Natural killer cell (primary cell): ENCODE results near the gene MAN1A2. TPM values are rescaled to one million over a fixed set of nuclear protein-coding genes. Genes with fewer than 3 reads are reported as not detected.

Experiments used
- ATAC-seq, 3 donors: fragments of 150-1000 bp in 2 of 3; fragments of 200-7000 bp in 1 of 3; cut with Tn5 transposase; 1 replicate in 1 of 3; 2 replicates in 2 of 3; pipeline ENCODE4 v1.10.0; 2021; ENCODE audit warnings: mild to moderate bottlenecking in 2 of 3, moderate library complexity in 2 of 3
- DNase-seq, 2 donors: peaks; one replicate each; pipeline versions ENCODE4 v3.0.0 to v3.0.0-alpha.2; 2013 to 2021; ENCODE audit warnings: mixed read lengths in 1 of 2
- H3K27ac ChIP-seq: one replicate; pipeline ENCODE4 v1.5.1; 2013; ENCODE audit warnings: mild to moderate bottlenecking, low read length
- H3K27me3 ChIP-seq: one replicate; pipeline ENCODE4 v1.6.1; 2013; ENCODE audit warnings: low read length; ENCODE audit not compliant: control insufficient read depth, insufficient read depth
- H3K36me3 ChIP-seq: one replicate; pipeline ENCODE4 v1.6.1; 2013; ENCODE audit warnings: low read length; ENCODE audit not compliant: control insufficient read depth, insufficient read depth
- H3K4me1 ChIP-seq: one replicate; pipeline ENCODE4 v1.6.1; 2013; ENCODE audit warnings: low read length; ENCODE audit not compliant: control insufficient read depth, insufficient read depth
- H3K4me3 ChIP-seq: one replicate; pipeline ENCODE4 v1.5.1; 2013; ENCODE audit warnings: low read length
- H3K9me3 ChIP-seq: one replicate; pipeline ENCODE4 v1.6.1; 2013; ENCODE audit warnings: low read length; ENCODE audit not compliant: control insufficient read depth, insufficient read depth
- H3K27ac Mint-ChIP-seq, 2 donors: one replicate each; pipeline ENCODE4 v1.8.0; 2022; ENCODE audit warnings: mild to moderate bottlenecking in 2 of 2, mixed read lengths in 2 of 2, moderate library complexity in 1 of 2
- H3K27me3 Mint-ChIP-seq, 2 donors: one replicate each; pipeline ENCODE4 v1.8.0; 2022; ENCODE audit warnings: low read depth in 2 of 2, mixed read lengths in 2 of 2
- H3K36me3 Mint-ChIP-seq: one replicate; pipeline ENCODE4 v1.8.0; 2022; ENCODE audit warnings: mixed read lengths
- H3K4me1 Mint-ChIP-seq, 2 donors: one replicate each; pipeline ENCODE4 v1.8.0; 2022; ENCODE audit warnings: mixed read lengths in 2 of 2
- H3K4me3 Mint-ChIP-seq: one replicate; pipeline ENCODE4 v1.8.0; 2022; ENCODE audit warnings: mild to moderate bottlenecking, moderate library complexity, mixed read lengths
- H3K9me3 Mint-ChIP-seq, 2 donors: one replicate each; pipeline ENCODE4 v1.8.0; 2022; ENCODE audit warnings: mixed read lengths in 2 of 2
- CTCF ChIP-seq: fragments of 200-600 bp; IDR thresholded peaks from one replicate; pipeline ENCODE4 v1.8.0; 2022; ENCODE audit warnings: antibody characterized with exemption
- WGBS: methylation state at CpG from one replicate; pipeline ENCODE4 v1.1.7; 2013; ENCODE audit warnings: missing lambda C conversion rate; ENCODE audit not compliant: insufficient coverage; 5-methylcytosine and 5-hydroxymethylcytosine counted together
- intact Hi-C: fragments of 100-400 bp; cut with micrococcal nuclease; formaldehyde crosslinking; loops from one replicate; pipeline ENCODE4 v1.14.2; 2022
- total RNA-seq, 4 donors: library from RNA; stranded (reverse); fragments of 120-200 nt in 1 of 4; gene quantifications; one replicate each; pipeline versions ENCODE4 v1.2.3 to v1.2.4, GENCODE V29; 2013 to 2022

Gene MAN1A2
- total RNA-seq, 3 donors from 2014 or later (not counting 1 experiment from before 2014, with no cell fraction given): 75.5 to 90.0 (median 87.1) TPM

GRCh38 chr1:117573386-117574023 is 206.3 kb downstream of the MAN1A2 start:
- ATAC-seq (no peak), DNase-seq (peak in 1 of 2 donors; percentile 15)
- H3K4me3 Mint-ChIP-seq: no peak overlapping the region
- H3K27ac Mint-ChIP-seq: no peak overlapping the region
- no peaks in the 10 kb centered on the region for H3K36me3 Mint-ChIP-seq
- Histone ChIP-seq H3K27me3 (no peaks in the 10 kb centered on the region), H3K4me1 (peaks cover 15% of the 10 kb centered on the region), H3K27ac (no peak overlapping the region), H3K9me3 (no peaks in the 10 kb centered on the region), H3K4me3 (no peak overlapping the region), H3K36me3 (no peaks in the 10 kb centered on the region)
- no peak for TF ChIP-seq CTCF
- WGBS: 88% methylated on average over 10 of the region's 10 CpGs
- peaks cover 0 to 6% of the 10 kb centered on the region in 2 donors for H3K27me3 Mint-ChIP-seq
- H3K4me1 Mint-ChIP-seq: peaks cover 15 to 18% of the 10 kb centered on the region in 2 donors
- intact Hi-C loops: no loop called here
- H3K9me3 Mint-ChIP-seq: no peaks in the 10 kb centered on the region

DNA sequence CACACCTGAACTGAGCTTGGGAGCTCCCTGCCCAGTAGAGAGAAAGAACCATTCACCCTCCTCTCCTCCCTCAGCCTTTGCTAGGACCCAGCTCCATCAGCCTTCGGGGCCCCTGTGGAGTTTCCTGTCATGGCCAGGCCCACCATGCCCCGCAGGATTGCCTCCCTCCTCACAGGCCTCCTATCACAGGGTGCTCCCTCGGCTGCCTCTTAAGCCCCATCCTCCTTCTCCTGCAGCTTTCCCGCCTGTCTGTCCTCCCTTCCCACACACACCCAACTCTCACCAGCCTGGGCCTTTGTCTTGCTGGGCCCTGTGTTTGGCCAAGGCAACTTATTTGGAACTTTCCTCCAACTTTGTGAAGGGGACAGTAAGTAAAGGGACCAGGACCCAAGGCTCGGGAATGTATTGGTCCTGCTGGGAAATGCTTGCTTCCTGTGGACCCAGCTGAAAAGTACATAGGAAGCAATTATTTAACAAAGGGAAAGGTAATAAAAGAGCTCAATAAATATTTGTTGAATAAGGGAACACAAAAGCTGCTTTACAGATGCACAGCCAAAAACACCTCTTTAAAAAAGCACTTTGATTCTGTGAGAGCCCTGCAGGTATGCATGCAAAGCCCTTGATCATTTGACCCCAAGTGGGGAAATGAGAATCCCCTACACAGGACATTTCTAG is 207.0 kb downstream of the MAN1A2 start:
- Mint-ChIP-seq H3K9me3 (no peaks in the 10 kb centered on the region), H3K4me3 (no peak overlapping the region), H3K27ac (no peak overlapping the region), H3K36me3 (no peaks in the 10 kb centered on the region), H3K4me1 (peaks cover 15 to 18% of the 10 kb centered on the region in 2 donors), H3K27me3 (peaks cover 0 to 6% of the 10 kb centered on the region in 2 donors)
- intact Hi-C loops: no loop called here
- ATAC-seq (no peak), DNase-seq (no peak)
- peaks cover 15% of the 10 kb centered on the region for H3K4me1 ChIP-seq
- 93% methylated on average over 5 of the region's 5 CpGs for WGBS
- no peak overlapping the region for H3K27ac ChIP-seq
- H3K4me3 ChIP-seq: no peak overlapping the region
- H3K9me3 ChIP-seq: no peaks in the 10 kb centered on the region
- no peaks in the 10 kb centered on the region for H3K36me3 ChIP-seq
- no peaks in the 10 kb centered on the region for H3K27me3 ChIP-seq
- TF ChIP-seq CTCF: no peak

GRCh38 chr1:117575586-117576225 is 208.5 kb downstream of the MAN1A2 start:
- Mint-ChIP-seq H3K4me1 (peaks cover 15 to 18% of the 10 kb centered on the region in 2 donors), H3K27me3 (peaks cover 0 to 4% of the 10 kb centered on the region in 2 donors), H3K36me3 (no peaks in the 10 kb centered on the region), H3K9me3 (no peaks in the 10 kb centered on the region), H3K27ac (no peak overlapping the region), H3K4me3 (no peak overlapping the region)
- Histone ChIP-seq H3K27me3 (no peaks in the 10 kb centered on the region), H3K27ac (no peak overlapping the region), H3K9me3 (no peaks in the 10 kb centered on the region), H3K4me1 (peaks cover 15% of the 10 kb centered on the region), H3K4me3 (no peak overlapping the region), H3K36me3 (no peaks in the 10 kb centered on the region)
- 93% methylated on average over 8 of the region's 8 CpGs for WGBS
- DNase-seq (no peak), ATAC-seq (no peak)
- intact Hi-C loops: no loop called here
- no peak for TF ChIP-seq CTCF
